ENCODE results near the gene WDR70. TPM values are rescaled to one million over a fixed set of nuclear protein-coding genes. Genes with fewer than 3 reads are reported as not detected.

Gene WDR70
- total and polyA plus RNA-seq, 2 donors (not counting 3 experiments of a cell fraction or from before 2014, with no cell fraction given), result 6.7 to 37.3 TPM

GRCh38 chr5:37640088-37640487, 261.0 kb downstream of the WDR70 start:
- POLR2A ChIA-PET, result no interaction called here
- Histone ChIP-seq H2AFZ (ENCODE audit: low read depth, low read length) (no peak overlapping the region), H3K4me1 (ENCODE audit: control insufficient read depth, extremely low read depth, insufficient read depth, low read length) (no peaks in the 10 kb centered on the region), H3K36me3 (ENCODE audit: control insufficient read depth in 2 of 2, extremely low read depth in 1 of 2, insufficient read depth in 2 of 2, low read length in 2 of 2) (no peaks in the 10 kb centered on the region), H3K9ac (replicated peaks; ENCODE audit: extremely low read depth, insufficient read depth, low read length) (no peak overlapping the region), H4K20me1 (replicated peaks; ENCODE audit: control insufficient read depth, extremely low read depth, insufficient read depth, low read length) (no peaks in the 10 kb centered on the region), H3K4me3 (replicated peaks in 1 of 3; ENCODE audit: insufficient read depth in 1 of 3, low read depth in 1 of 3, low read length in 3 of 3) (no peak overlapping the region), H3K4me2 (ENCODE audit: insufficient read depth, low read length) (no peak overlapping the region), H3K9me3 (replicated peaks; ENCODE audit: control insufficient read depth, insufficient read depth, low read length) (no peaks in the 10 kb centered on the region), H3K79me2 (ENCODE audit: control insufficient read depth, insufficient read depth, low read length) (no peaks in the 10 kb centered on the region), H3K27ac (ENCODE audit: insufficient read depth, low read depth, low read length) (no peak overlapping the region), H3K9me1 (replicated peaks; ENCODE audit: control insufficient read depth, extremely low read depth, insufficient read depth, low read length) (no peaks in the 10 kb centered on the region), H3K27me3 (ENCODE audit: control insufficient read depth in 2 of 2, insufficient read depth in 2 of 2, low read length in 2 of 2) (no peaks in the 10 kb centered on the region)
- dilution Hi-C loops (cut with MboI; ENCODE audit: extremely low pct_ligation_motif_present, low sequenced_read_pairs) (no loop called here), intact Hi-C loops (cut with micrococcal nuclease) (no loop called here)
- no peak for DNase-seq (ENCODE audit: low read depth, low spot score)
- TF ChIP-seq, protein P1, sequence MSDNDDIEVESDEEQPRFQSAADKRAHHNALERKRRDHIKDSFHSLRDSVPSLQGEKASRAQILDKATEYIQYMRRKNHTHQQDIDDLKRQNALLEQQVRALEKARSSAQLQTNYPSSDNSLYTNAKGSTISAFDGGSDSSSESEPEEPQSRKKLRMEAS (IDR thresholded peaks at IDR 0.05; ENCODE audit: insufficient read depth, insufficient read length), result no peak
- no peak for TF ChIP-seq MYC (IDR thresholded peaks at IDR 0.05; ENCODE audit: low read depth, low read length)
- no peak for TF ChIP-seq JUN (IDR thresholded peaks at IDR 0.05; ENCODE audit: borderline replicate concordance, insufficient read depth, insufficient read length, low read depth)
- no peak for TF ChIP-seq EZH2 (IDR thresholded peaks at IDR 0.05; ENCODE audit: borderline replicate concordance, low read depth, low read length, severe bottlenecking)
- TF ChIP-seq, protein P2, sequence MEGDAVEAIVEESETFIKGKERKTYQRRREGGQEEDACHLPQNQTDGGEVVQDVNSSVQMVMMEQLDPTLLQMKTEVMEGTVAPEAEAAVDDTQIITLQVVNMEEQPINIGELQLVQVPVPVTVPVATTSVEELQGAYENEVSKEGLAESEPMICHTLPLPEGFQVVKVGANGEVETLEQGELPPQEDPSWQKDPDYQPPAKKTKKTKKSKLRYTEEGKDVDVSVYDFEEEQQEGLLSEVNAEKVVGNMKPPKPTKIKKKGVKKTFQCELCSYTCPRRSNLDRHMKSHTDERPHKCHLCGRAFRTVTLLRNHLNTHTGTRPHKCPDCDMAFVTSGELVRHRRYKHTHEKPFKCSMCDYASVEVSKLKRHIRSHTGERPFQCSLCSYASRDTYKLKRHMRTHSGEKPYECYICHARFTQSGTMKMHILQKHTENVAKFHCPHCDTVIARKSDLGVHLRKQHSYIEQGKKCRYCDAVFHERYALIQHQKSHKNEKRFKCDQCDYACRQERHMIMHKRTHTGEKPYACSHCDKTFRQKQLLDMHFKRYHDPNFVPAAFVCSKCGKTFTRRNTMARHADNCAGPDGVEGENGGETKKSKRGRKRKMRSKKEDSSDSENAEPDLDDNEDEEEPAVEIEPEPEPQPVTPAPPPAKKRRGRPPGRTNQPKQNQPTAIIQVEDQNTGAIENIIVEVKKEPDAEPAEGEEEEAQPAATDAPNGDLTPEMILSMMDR (IDR thresholded peaks at IDR 0.05; ENCODE audit: extremely low read depth in 1 of 2, insufficient read depth in 1 of 2, low read depth in 1 of 2, low read length in 2 of 2), result no peak
- no peak for TF ChIP-seq GATA2 (IDR thresholded peaks at IDR 0.05; ENCODE audit: insufficient read depth, insufficient read length, low read depth, low read length)
- no peak for TF ChIP-seq POLR2AphosphoS5 (IDR thresholded peaks at IDR 0.05; ENCODE audit: insufficient read depth, low read depth, low read length)
- no peak for TF ChIP-seq FOS (IDR thresholded peaks at IDR 0.05; ENCODE audit: borderline replicate concordance, insufficient read depth, low read length)
- no peak for TF ChIP-seq POLR2A (IDR thresholded peaks at IDR 0.05; ENCODE audit: low read depth, low read length)
- no peak for FAIRE-seq
- no TSS peak for BruUV-seq (replicated peaks)
- CTCF ChIA-PET, result interaction anchor here (1.1 kb wide), 1 partner anchor 9 kb away, joined by 4 read pairs; no protein-coding TSS in a partner anchor
